ENCODE results near the gene GOLGB1. TPM values are rescaled to one million over a fixed set of nuclear protein-coding genes. Genes with fewer than 3 reads are reported as not detected.
A peak's percentile ranks its signal among the peaks of the same experiment; 100 is the strongest.
"Not testable (repeated sequence)": the region's sequence is repeated elsewhere in the genome, so short reads cannot be mapped to it uniquely, and the experiment has no call there.

Gene GOLGB1
- total RNA-seq, 1 experiment from 2014 or later: 31.4 TPM

DNA sequence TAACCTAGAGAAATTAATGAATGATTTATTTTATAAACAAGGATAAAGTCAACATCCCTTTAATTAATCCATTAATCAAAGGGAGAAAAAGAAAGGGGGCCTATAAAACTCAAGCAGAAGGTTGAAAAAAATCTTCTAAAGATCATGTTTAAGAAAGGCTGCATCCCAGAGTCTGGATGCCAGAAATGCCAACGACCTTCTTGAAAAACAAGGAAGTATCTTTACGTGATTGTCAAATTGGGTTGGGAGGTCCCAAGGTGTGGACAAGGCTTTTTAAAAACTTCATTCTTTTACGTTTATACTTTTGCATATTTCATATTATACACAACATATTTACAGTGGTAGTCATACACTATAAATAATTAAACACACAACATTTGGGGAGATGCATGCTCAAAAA is 1.6 kb downstream of the GOLGB1 start:
- Histone ChIP-seq H3K79me2 (ENCODE audit: insufficient read depth, low read length) (peaks cover 2% of the 10 kb centered on the region; the same call in 1 of the 2 replicates), H2AK5ac (ENCODE audit: insufficient read length, low read length) (no peak overlapping the region)

DNA sequence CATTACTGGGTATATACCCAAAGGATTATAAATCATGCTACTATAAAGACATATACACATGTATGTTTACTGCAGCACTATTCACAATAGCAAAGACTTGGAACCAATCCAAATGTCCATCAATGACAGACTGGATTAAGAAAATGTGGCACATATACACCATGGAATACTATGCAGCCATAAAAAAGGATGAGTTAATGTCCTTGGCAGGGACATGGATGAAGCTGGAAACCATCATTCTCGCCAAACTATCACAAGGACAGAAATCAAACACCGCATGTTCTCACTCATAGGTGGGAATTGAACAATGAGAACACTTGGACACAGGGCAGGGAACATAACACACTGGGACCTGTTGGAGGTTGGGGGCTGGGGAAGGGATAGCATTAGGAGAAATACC is 6.4 kb downstream of the GOLGB1 start:
- H3K27ac Mint-ChIP-seq; H3K23ac ChIP-seq (ENCODE audit: insufficient read length, low read depth, low read length): not testable (repeated sequence)
- no CpG with 5 or more reads among the region's 2 CpGs for WGBS (ENCODE audit: extremely low coverage, insufficient read length, low lambda C conversion rate)

More for the DNA sequence above, 1.6 kb downstream of the GOLGB1 start:
- no peak overlapping the region for H2BK20ac ChIP-seq (ENCODE audit: low read depth, low read length, poor library complexity, severe bottlenecking)
- Mint-ChIP-seq H3K27me3 (ENCODE audit: low read depth) (no peaks in the 10 kb centered on the region; the same call in none of the 2 replicates), H3K27ac (peak overlapping the region in 1 of 3 experiments; percentile 48; a peak in 1 of 7 replicates), H3K4me1 (peaks cover 3 to 7% of the 10 kb centered on the region in 2 experiments; a peak in 3 of 4 replicates), H3K4me3 (no peak overlapping the region), H3K9me3 (no peaks in the 10 kb centered on the region; a peak in 1 of 5 replicates), H3K36me3 (ENCODE audit: insufficient read depth in 1 of 3, low read depth in 3 of 3) (peaks cover 3 to 4% (median 4%) of the 10 kb centered on the region in 3 experiments; a peak in 4 of 7 replicates)
- no peak overlapping the region for H3K18ac ChIP-seq (ENCODE audit: insufficient read length, low read depth, low read length)
- no peak overlapping the region for H4K8ac ChIP-seq (replicated peaks; ENCODE audit: insufficient read length, low read depth, low read length)
- no peaks in the 10 kb centered on the region for H4K20me1 ChIP-seq (ENCODE audit: control insufficient read depth, insufficient read depth, insufficient read length)
- no peaks in the 10 kb centered on the region for H3K79me1 ChIP-seq (ENCODE audit: insufficient read depth, low read depth, low read length, poor library complexity, severe bottlenecking)
- H3K9me3 ChIP-seq (ENCODE audit: control insufficient read depth, low read depth, low read length): no peaks in the 10 kb centered on the region
- peaks cover 10% of the 10 kb centered on the region for H3K23me2 ChIP-seq (ENCODE audit: insufficient read length, low read depth, low read length, poor library complexity, severe bottlenecking)
- H2BK120ac ChIP-seq (ENCODE audit: low read depth, low read length, poor library complexity, severe bottlenecking): no peak overlapping the region
- no peak for DNase-seq
- H4K5ac ChIP-seq (ENCODE audit: insufficient read length, low read depth, low read length): no peak overlapping the region
- no peak overlapping the region for H4K91ac ChIP-seq (ENCODE audit: insufficient read length, low read depth, low read length)
- WGBS (ENCODE audit: extremely low coverage, insufficient read length, low lambda C conversion rate): no CpG with 5 or more reads among the region's 3 CpGs
- H3K27ac ChIP-seq (ENCODE audit: insufficient read length, low read depth, low read length): no peak overlapping the region
- H3K56ac ChIP-seq (ENCODE audit: insufficient read length, low read depth, low read length): no peak overlapping the region
- no peak overlapping the region for H3K9ac ChIP-seq (ENCODE audit: extremely low read depth, insufficient read length, low read length)
- no peaks in the 10 kb centered on the region for H3K4me1 ChIP-seq (ENCODE audit: insufficient read depth, low read length)
- H3K4ac ChIP-seq (ENCODE audit: low read depth, low read length): no peak overlapping the region
- H2BK12ac ChIP-seq (ENCODE audit: insufficient read length, low read depth, low read length): no peak overlapping the region
- H3K23ac ChIP-seq (ENCODE audit: insufficient read length, low read depth, low read length): no peak overlapping the region
- H3K14ac ChIP-seq (ENCODE audit: insufficient read depth, low read length): no peak overlapping the region
- H3K4me2 ChIP-seq (ENCODE audit: insufficient read depth, insufficient read length, low read length): peak overlapping the region; percentile 94
- no peak overlapping the region for H2BK15ac ChIP-seq (ENCODE audit: low read depth, low read length)
- no peaks in the 10 kb centered on the region for H3K27me3 ChIP-seq (ENCODE audit: insufficient read depth, low read length)
- H2BK5ac ChIP-seq (ENCODE audit: insufficient read length, low read length): no peak overlapping the region
- H2AFZ ChIP-seq (ENCODE audit: low read length): no peak overlapping the region
- TF ChIP-seq, protein P1, sequence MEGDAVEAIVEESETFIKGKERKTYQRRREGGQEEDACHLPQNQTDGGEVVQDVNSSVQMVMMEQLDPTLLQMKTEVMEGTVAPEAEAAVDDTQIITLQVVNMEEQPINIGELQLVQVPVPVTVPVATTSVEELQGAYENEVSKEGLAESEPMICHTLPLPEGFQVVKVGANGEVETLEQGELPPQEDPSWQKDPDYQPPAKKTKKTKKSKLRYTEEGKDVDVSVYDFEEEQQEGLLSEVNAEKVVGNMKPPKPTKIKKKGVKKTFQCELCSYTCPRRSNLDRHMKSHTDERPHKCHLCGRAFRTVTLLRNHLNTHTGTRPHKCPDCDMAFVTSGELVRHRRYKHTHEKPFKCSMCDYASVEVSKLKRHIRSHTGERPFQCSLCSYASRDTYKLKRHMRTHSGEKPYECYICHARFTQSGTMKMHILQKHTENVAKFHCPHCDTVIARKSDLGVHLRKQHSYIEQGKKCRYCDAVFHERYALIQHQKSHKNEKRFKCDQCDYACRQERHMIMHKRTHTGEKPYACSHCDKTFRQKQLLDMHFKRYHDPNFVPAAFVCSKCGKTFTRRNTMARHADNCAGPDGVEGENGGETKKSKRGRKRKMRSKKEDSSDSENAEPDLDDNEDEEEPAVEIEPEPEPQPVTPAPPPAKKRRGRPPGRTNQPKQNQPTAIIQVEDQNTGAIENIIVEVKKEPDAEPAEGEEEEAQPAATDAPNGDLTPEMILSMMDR (conservative IDR thresholded peaks at IDR 0.05): no peak
- no peak overlapping the region for H3T11ph ChIP-seq (ENCODE audit: low read length)

More for the DNA sequence above, 6.4 kb downstream of the GOLGB1 start:
- H2AFZ ChIP-seq (ENCODE audit: low read length); DNase-seq; H3K23me2 ChIP-seq (ENCODE audit: insufficient read length, low read depth, low read length, poor library complexity, severe bottlenecking); H2BK12ac ChIP-seq (ENCODE audit: insufficient read length, low read depth, low read length); H2BK120ac ChIP-seq (ENCODE audit: low read depth, low read length, poor library complexity, severe bottlenecking); H3T11ph ChIP-seq (ENCODE audit: low read length); H3K4me3 Mint-ChIP-seq; H4K91ac ChIP-seq (ENCODE audit: insufficient read length, low read depth, low read length); H4K8ac ChIP-seq (replicated peaks; ENCODE audit: insufficient read length, low read depth, low read length); H3K27ac ChIP-seq (ENCODE audit: insufficient read length, low read depth, low read length); H3K9me3 ChIP-seq (ENCODE audit: control insufficient read depth, low read depth, low read length); H2AK5ac ChIP-seq (ENCODE audit: insufficient read length, low read length); H3K4me2 ChIP-seq (ENCODE audit: insufficient read depth, insufficient read length, low read length); H4K20me1 ChIP-seq (ENCODE audit: control insufficient read depth, insufficient read depth, insufficient read length); H3K14ac ChIP-seq (ENCODE audit: insufficient read depth, low read length); H3K9ac ChIP-seq (ENCODE audit: extremely low read depth, insufficient read length, low read length); H3K56ac ChIP-seq (ENCODE audit: insufficient read length, low read depth, low read length); H4K5ac ChIP-seq (ENCODE audit: insufficient read length, low read depth, low read length); H3K27me3 ChIP-seq (ENCODE audit: insufficient read depth, low read length); H3K4me1 ChIP-seq (ENCODE audit: insufficient read depth, low read length); H2BK15ac ChIP-seq (ENCODE audit: low read depth, low read length); H3K79me2 ChIP-seq (ENCODE audit: insufficient read depth, low read length); H3K9me3 Mint-ChIP-seq; H2BK20ac ChIP-seq (ENCODE audit: low read depth, low read length, poor library complexity, severe bottlenecking); H3K4me1 Mint-ChIP-seq; H3K18ac ChIP-seq (ENCODE audit: insufficient read length, low read depth, low read length); H2BK5ac ChIP-seq (ENCODE audit: insufficient read length, low read length); H3K4ac ChIP-seq (ENCODE audit: low read depth, low read length); H3K79me1 ChIP-seq (ENCODE audit: insufficient read depth, low read depth, low read length, poor library complexity, severe bottlenecking); H3K27me3 Mint-ChIP-seq (ENCODE audit: low read depth): not testable (repeated sequence)
- H3K36me3 Mint-ChIP-seq (ENCODE audit: insufficient read depth in 1 of 3, low read depth in 3 of 3): peaks cover 9 to 12% (median 11%) of the 10 kb centered on the region in 3 experiments; a peak in 5 of 7 replicates
